OCI-LY3 (cell line): ENCODE results near the gene RAB7A.

Experiments used
- H2AFZ ChIP-seq: fragments of 200-600, 300-600 bp; shearing (Covaris generic); 2 replicates; pipeline ENCODE4 v1.6.0; 2014; ENCODE audit warnings: antibody characterized with exemption, low read depth, low read length
- H3K27ac ChIP-seq: fragments of 200-600, 300-600 bp; sonication (generic); 2 replicates; pipeline ENCODE4 v1.5.1; 2014; ENCODE audit warnings: mild to moderate bottlenecking, low read length, moderate library complexity, mixed read lengths
- H3K27me3 ChIP-seq: fragments of 200-600, 300-600 bp; sonication (generic); 2 replicates; pipeline ENCODE4 v1.6.1; 2014; ENCODE audit warnings: low read depth, low read length, mixed read lengths
- H3K36me3 ChIP-seq: fragments of 200-600, 300-600 bp; sonication (generic); replicated peaks from 2 replicates; pipeline ENCODE3; 2014; ENCODE audit warnings: low read depth, low read length, mixed read lengths
- H3K4me1 ChIP-seq: fragments of 300-600, 200-600 bp; sonication (generic); 2 replicates; pipeline ENCODE4 v1.6.1; 2014; ENCODE audit warnings: low read length, mixed read lengths
- H3K4me2 ChIP-seq: fragments of 200-600, 300-600 bp; sonication (generic); 2 replicates; pipeline ENCODE4 v1.6.1; 2014; ENCODE audit warnings: low read length, mixed read lengths
- H3K4me3 ChIP-seq: fragments of 300-600, 200-600 bp; sonication (generic); 2 replicates; pipeline ENCODE4 v1.5.1; 2014; ENCODE audit warnings: antibody characterized with exemption, mild to moderate bottlenecking, low read length, moderate library complexity
- H3K79me2 ChIP-seq: fragments of 300-600, 200-600 bp; shearing (Covaris generic); 2 replicates; pipeline ENCODE4 v1.6.1; 2014; ENCODE audit warnings: mild to moderate bottlenecking, low read length, mixed read lengths
- H3K9ac ChIP-seq: fragments of 300-600, 200-600 bp; shearing (Covaris generic); 2 replicates; pipeline ENCODE4 v1.6.0; 2014; ENCODE audit warnings: mild to moderate bottlenecking, low read length, moderate library complexity
- H3K9me3 ChIP-seq: fragments of 200-600, 300-600 bp; shearing (Covaris generic); 2 replicates; pipeline ENCODE4 v1.6.1; 2014; ENCODE audit warnings: low read length, mixed read lengths; ENCODE audit not compliant: insufficient read depth
- H4K20me1 ChIP-seq: fragments of 200-600, 300-600 bp; sonication (generic); 2 replicates; pipeline ENCODE4 v1.6.1; 2016; ENCODE audit warnings: low read length, mixed read lengths; ENCODE audit not compliant: insufficient read depth
- EZH2phosphoT487 ChIP-seq: fragments of 200-600 bp; shearing (Covaris generic); IDR thresholded peaks from 2 replicates; pipeline ENCODE4 v1.6.1; 2018; ENCODE audit warnings: antibody characterized with exemption, mixed run types, low read depth
- TF ChIP-seq, protein P1 (sequence below): fragments of 200-600, 300-600 bp; sonication (generic); IDR thresholded peaks from 2 replicates; pipeline ENCODE4 v1.5.1; 2014; ENCODE audit warnings: antibody characterized with exemption, low read length, low read depth

The RAB7A gene

DNA sequence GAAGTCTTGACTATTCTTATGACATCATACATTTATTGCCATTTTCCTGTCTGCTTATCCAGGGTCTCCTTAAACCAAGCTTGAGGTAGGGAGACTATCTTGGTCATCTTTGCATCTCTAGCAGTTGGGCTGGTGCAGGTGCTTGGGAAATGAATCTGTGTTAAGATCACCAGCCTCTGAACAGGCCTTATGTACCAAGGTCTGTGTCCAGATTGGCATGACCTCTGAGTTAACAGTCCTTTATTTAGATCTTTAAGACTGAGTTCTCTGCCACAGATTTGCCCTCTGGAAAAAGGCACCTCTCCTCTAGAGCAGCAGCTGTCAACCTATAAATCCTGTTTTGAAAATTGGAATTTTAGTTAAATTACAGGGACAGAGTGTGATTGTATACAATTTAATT, 35.4 kb downstream of the RAB7A start:
- Histone ChIP-seq H3K9me3 (no peaks in the 10 kb centered on the region), H4K20me1 (peaks cover 70% of the 10 kb centered on the region), H3K4me3 (no peak overlapping the region), H3K36me3 (peaks cover 11% of the 10 kb centered on the region), H2AFZ (no peak overlapping the region), H3K27me3 (no peaks in the 10 kb centered on the region), H3K79me2 (peaks cover 93% of the 10 kb centered on the region), H3K4me2 (no peak overlapping the region), H3K9ac (no peak overlapping the region), H3K4me1 (no peaks in the 10 kb centered on the region), H3K27ac (no peak overlapping the region)
- TF ChIP-seq, protein P1, sequence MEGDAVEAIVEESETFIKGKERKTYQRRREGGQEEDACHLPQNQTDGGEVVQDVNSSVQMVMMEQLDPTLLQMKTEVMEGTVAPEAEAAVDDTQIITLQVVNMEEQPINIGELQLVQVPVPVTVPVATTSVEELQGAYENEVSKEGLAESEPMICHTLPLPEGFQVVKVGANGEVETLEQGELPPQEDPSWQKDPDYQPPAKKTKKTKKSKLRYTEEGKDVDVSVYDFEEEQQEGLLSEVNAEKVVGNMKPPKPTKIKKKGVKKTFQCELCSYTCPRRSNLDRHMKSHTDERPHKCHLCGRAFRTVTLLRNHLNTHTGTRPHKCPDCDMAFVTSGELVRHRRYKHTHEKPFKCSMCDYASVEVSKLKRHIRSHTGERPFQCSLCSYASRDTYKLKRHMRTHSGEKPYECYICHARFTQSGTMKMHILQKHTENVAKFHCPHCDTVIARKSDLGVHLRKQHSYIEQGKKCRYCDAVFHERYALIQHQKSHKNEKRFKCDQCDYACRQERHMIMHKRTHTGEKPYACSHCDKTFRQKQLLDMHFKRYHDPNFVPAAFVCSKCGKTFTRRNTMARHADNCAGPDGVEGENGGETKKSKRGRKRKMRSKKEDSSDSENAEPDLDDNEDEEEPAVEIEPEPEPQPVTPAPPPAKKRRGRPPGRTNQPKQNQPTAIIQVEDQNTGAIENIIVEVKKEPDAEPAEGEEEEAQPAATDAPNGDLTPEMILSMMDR = no peak
- no peak for TF ChIP-seq EZH2phosphoT487

DNA sequence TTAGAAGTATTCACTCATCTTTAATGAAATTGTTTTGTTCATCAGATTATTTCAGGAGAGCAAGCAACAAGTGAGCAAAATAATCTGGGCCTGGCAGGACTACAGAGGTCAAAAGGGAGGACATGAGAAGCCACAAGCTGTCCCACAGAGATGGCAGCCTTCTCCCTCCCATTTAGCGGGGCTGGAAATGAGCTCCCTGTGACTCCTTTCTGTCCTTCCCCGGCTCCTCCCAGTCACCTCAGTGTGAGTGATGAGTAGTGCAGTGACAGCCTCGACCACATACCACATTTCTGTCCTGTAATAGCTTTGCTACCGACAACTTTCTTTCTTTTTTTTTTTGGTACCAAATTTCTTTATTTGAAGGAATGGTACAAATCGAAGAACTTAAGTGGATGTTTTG, 38.0 kb downstream of the RAB7A start:
- Histone ChIP-seq H3K9ac (no peak overlapping the region), H3K79me2 (peaks cover 96% of the 10 kb centered on the region), H3K27ac (no peak overlapping the region), H3K4me2 (no peak overlapping the region), H3K36me3 (peaks cover 11% of the 10 kb centered on the region), H2AFZ (no peak overlapping the region), H3K9me3 (no peaks in the 10 kb centered on the region), H3K27me3 (no peaks in the 10 kb centered on the region), H4K20me1 (peaks cover 84% of the 10 kb centered on the region), H3K4me3 (no peak overlapping the region), H3K4me1 (no peaks in the 10 kb centered on the region)
- TF ChIP-seq, protein P1 = no peak
- no peak for TF ChIP-seq EZH2phosphoT487

- Histone ChIP-seq H3K4me1 (no peaks in the 10 kb centered on the region), H3K36me3 (peaks cover 16% of the 10 kb centered on the region), H3K4me3 (no peak overlapping the region), H3K9me3 (no peaks in the 10 kb centered on the region), H3K79me2 (peaks cover 96% of the 10 kb centered on the region), H4K20me1 (peaks cover 86% of the 10 kb centered on the region), H3K9ac (no peak overlapping the region), H3K4me2 (no peak overlapping the region), H3K27ac (no peak overlapping the region), H3K27me3 (no peaks in the 10 kb centered on the region), H2AFZ (no peak overlapping the region)
- TF ChIP-seq, protein P1 = no peak
- TF ChIP-seq EZH2phosphoT487 = no peak
Measured at GRCh38 chr3:128764863-128765262, 38.9 kb downstream of the RAB7A start.

DNA sequence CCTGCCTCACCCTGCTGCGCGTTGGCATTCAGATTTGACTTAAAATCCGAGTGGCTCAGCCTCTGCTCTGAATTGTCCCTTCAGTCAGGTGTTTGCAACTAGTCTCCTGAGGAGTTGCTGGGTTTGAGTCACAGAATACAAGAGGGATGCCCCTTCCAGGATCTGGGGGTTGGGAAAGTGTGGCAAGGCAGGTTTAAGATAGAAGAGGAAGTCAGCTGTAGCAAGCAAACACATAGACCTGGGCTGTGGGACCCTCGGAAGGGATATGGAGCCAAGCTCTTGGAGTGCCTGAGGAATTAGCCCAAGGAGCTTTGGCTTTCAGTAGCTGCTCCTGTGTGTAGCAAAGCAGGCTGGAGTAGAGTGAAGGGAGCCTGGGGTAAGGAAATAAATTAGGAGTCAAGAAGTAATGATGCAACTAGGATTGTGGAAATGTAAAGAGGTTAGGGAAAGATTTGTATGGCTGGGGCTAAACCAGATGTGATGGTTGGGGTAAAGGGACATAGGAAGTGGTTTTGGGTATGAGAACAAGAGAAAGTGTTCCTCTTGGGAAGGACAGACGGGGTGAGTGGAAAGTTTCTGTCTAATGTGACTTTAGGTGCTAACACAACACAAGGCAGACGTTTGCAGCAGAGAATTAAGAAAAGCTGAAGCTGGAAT, 41.2 kb downstream of the RAB7A start:
- H3K27ac ChIP-seq = no peak overlapping the region
- H4K20me1 ChIP-seq = peaks cover 82% of the 10 kb centered on the region
- H3K9ac ChIP-seq = no peak overlapping the region

More for the DNA sequence above, 41.2 kb downstream of the RAB7A start:
- Histone ChIP-seq H3K4me2 (no peak overlapping the region), H2AFZ (no peak overlapping the region), H3K4me3 (no peak overlapping the region), H3K27me3 (no peaks in the 10 kb centered on the region), H3K79me2 (peaks cover 96% of the 10 kb centered on the region), H3K4me1 (no peaks in the 10 kb centered on the region), H3K36me3 (peaks cover 24% of the 10 kb centered on the region), H3K9me3 (no peaks in the 10 kb centered on the region)
- TF ChIP-seq, protein P1 = no peak
- TF ChIP-seq EZH2phosphoT487 = no peak
